HepG2 (cell line): ENCODE measurements around the gene AFF2. TPM values are rescaled to one million over a fixed set of nuclear protein-coding genes. Genes with fewer than 3 reads are reported as not detected.

Source experiments
- ATAC-seq: fragments of 200-7000 bp; cut with Tn5 transposase; 3 replicates; pipeline ENCODE4 v1.9.1; 2020; ENCODE audit warnings: mild to moderate bottlenecking, moderate library complexity
- BruUV-seq: library from RNA; stranded (reverse); fragments of 400-500 nt; replicated peaks from 2 replicates; lab custom pipeline; 2021; lab: Mats Ljungman, UMichigan
- CTCF ChIA-PET: fragments of 300-600 bp; formaldehyde crosslinking; extraction: SDS; loops from one replicate; lab custom pipeline; 2021; ENCODE audit warnings: low total read pairs, inconsistent platforms, low intra/inter-chr PET ratio; lab: Yijun Ruan, JAX
- POLR2A ChIA-PET: fragments of 350-600 bp; sonication (Branson Sonifier 250); formaldehyde crosslinking; loops from one replicate; lab custom pipeline; 2020; ENCODE audit warnings: antibody characterized with exemption, inconsistent platforms; lab: Yijun Ruan, JAX
- DNase-seq: peaks from one replicate; pipeline ENCODE4 v3.0.0-alpha.2; 2015; ENCODE audit warnings: low spot score
- FAIRE-seq: peaks from 3 replicates; lab custom pipeline; 2011; peaks lifted over from hg19 to GRCh38; lab: Jason Lieb, UNC
- H2AFZ ChIP-seq: one replicate; pipeline ENCODE4 v1.6.1; 2011; ENCODE audit warnings: low read length, inconsistent platforms
- H3K27ac ChIP-seq: fragments of 300-600 bp; 3 replicates; pipeline ENCODE4 v1.8.0; 2011; ENCODE audit warnings: mixed run types, mild to moderate bottlenecking, mixed read lengths, low read length, inconsistent platforms; ENCODE audit not compliant: insufficient read depth; ENCODE audit errors: extremely low read length
- H3K27me3 ChIP-seq, 2 experiments: fragments of 200-600 bp in 1 of 2; 2 replicates in 1 of 2; 3 replicates in 1 of 2; pipeline versions ENCODE4 v1.6.0 to v1.8.0; 2011; ENCODE audit warnings: low read length in 2 of 2, mild to moderate bottlenecking in 2 of 2, moderate library complexity in 2 of 2, inconsistent platforms in 1 of 2; ENCODE audit not compliant: insufficient read depth in 2 of 2, control insufficient read depth in 1 of 2
- H3K36me3 ChIP-seq, 2 experiments: fragments of 200-600 bp in 1 of 2; replicated peaks in 1 of 2; 2 replicates in 1 of 2; 3 replicates in 1 of 2; pipeline versions ENCODE4 v1.5.1 to v1.8.0; 2011; ENCODE audit warnings: low read length in 2 of 2, inconsistent platforms in 1 of 2; ENCODE audit not compliant: insufficient read depth in 2 of 2, control insufficient read depth in 1 of 2
- H3K4me1 ChIP-seq: 2 replicates; pipeline ENCODE4 v1.5.1; 2012; ENCODE audit warnings: low read length, inconsistent platforms; ENCODE audit not compliant: insufficient read depth
- H3K4me2 ChIP-seq: 2 replicates; pipeline ENCODE4 v1.6.0; 2011; ENCODE audit warnings: low read depth, low read length, inconsistent platforms
- H3K4me3 ChIP-seq, 3 experiments: fragments of 200-600 bp in 1 of 3; sonication (generic), shearing (Covaris generic) in 1 of 3; replicated peaks in 1 of 3; 2 replicates each; pipeline ENCODE4 v1.5.1; 2011 to 2016; ENCODE audit warnings: low read length in 3 of 3, inconsistent platforms in 2 of 3, low read depth in 2 of 3, mild to moderate bottlenecking in 2 of 3, control low read depth in 1 of 3, mixed read lengths in 1 of 3; ENCODE audit not compliant: insufficient read depth in 1 of 3
- H3K79me2 ChIP-seq: one replicate; pipeline ENCODE4 v1.6.1; 2011; ENCODE audit warnings: low read length, inconsistent platforms; ENCODE audit not compliant: insufficient read depth
- H3K9ac ChIP-seq: 2 replicates; pipeline ENCODE4 v1.6.0; 2011; ENCODE audit warnings: mild to moderate bottlenecking, low read depth, low read length, inconsistent platforms; ENCODE audit not compliant: insufficient read depth
- H3K9me3 ChIP-seq: 2 replicates; pipeline ENCODE4 v1.5.1; 2012; ENCODE audit warnings: mild to moderate bottlenecking, low read length
- H4K20me1 ChIP-seq: 2 replicates; pipeline ENCODE4 v1.6.0; 2011; ENCODE audit warnings: inconsistent platforms, mild to moderate bottlenecking, low read length, moderate library complexity; ENCODE audit not compliant: insufficient read depth
- AHR ChIP-seq: IDR thresholded peaks from 2 replicates; pipeline ENCODE4 v1.6.1; 2018; ENCODE audit warnings: missing genetic modification reagents, missing compliant biosample characterization
- ARID2 ChIP-seq: sonication (generic); formaldehyde crosslinking; IDR thresholded peaks from 2 replicates; pipeline ENCODE4 v1.8.1; 2022; ENCODE audit warnings: mild to moderate bottlenecking, missing genetic modification reagents, borderline replicate concordance
- ARID3A ChIP-seq: IDR thresholded peaks from 2 replicates; pipeline ENCODE4 v1.6.1; 2012; ENCODE audit warnings: low read depth, low read length, improper control_type of control experiment
- CHD2 ChIP-seq: IDR thresholded peaks from 2 replicates; pipeline ENCODE4 v1.6.1; 2011; ENCODE audit warnings: low read depth, low read length, improper control_type of control experiment
- FOXO4 ChIP-seq: sonication (generic); formaldehyde crosslinking; conservative IDR thresholded peaks from 2 replicates; pipeline ENCODE4 v1.8.1; 2023; ENCODE audit warnings: missing genetic modification reagents
- KLF6 ChIP-seq: IDR thresholded peaks from 2 replicates; pipeline ENCODE4 v1.8.0; 2016; ENCODE audit warnings: missing biosample characterization, missing genetic modification reagents
- MIER3 ChIP-seq: IDR thresholded peaks from 2 replicates; pipeline ENCODE4 v1.6.1; 2016; ENCODE audit warnings: missing compliant biosample characterization, borderline replicate concordance
- NCOA1 ChIP-seq: sonication (generic); formaldehyde crosslinking; IDR thresholded peaks from 2 replicates; pipeline ENCODE4 v1.9.0; 2021; ENCODE audit warnings: missing genetic modification reagents
- NFYC ChIP-seq: IDR thresholded peaks from 2 replicates; pipeline ENCODE4 v1.6.1; 2016; ENCODE audit warnings: missing genetic modification reagents, missing compliant biosample characterization
- POGZ ChIP-seq: sonication (generic); formaldehyde crosslinking; IDR thresholded peaks from 2 replicates; pipeline ENCODE4 v1.4.0; 2020; ENCODE audit warnings: mild to moderate bottlenecking, missing genetic modification reagents
- RARG ChIP-seq: sonication (generic); formaldehyde crosslinking; IDR thresholded peaks from 2 replicates; pipeline ENCODE4 v1.4.0; 2020; ENCODE audit warnings: low read depth, mild to moderate bottlenecking, missing genetic modification reagents
- TARDBP ChIP-seq: sonication (generic); formaldehyde crosslinking; IDR thresholded peaks from 2 replicates; pipeline ENCODE4 v1.8.0; 2022; ENCODE audit warnings: mild to moderate bottlenecking, missing genetic modification reagents
- TBX2 ChIP-seq: sonication (generic); formaldehyde crosslinking; IDR thresholded peaks from 2 replicates; pipeline ENCODE4 v1.5.0; 2020; ENCODE audit warnings: missing genetic modification reagents, mild to moderate bottlenecking, borderline replicate concordance
- TFE3 ChIP-seq: IDR thresholded peaks from 2 replicates; pipeline ENCODE4 v1.6.1; 2016
- TGIF2 ChIP-seq: IDR thresholded peaks from 2 replicates; pipeline ENCODE4 v1.6.1; 2016; ENCODE audit warnings: control low read depth, missing compliant biosample characterization
- ZBTB43 ChIP-seq: sonication (generic); formaldehyde crosslinking; conservative IDR thresholded peaks from 2 replicates; pipeline ENCODE4 v1.4.0; 2020; ENCODE audit warnings: missing genetic modification reagents
- ZNF232 ChIP-seq: sonication (generic); formaldehyde crosslinking; IDR thresholded peaks from 2 replicates; pipeline ENCODE4 v1.4.0; 2020; ENCODE audit warnings: missing genetic modification reagents, borderline replicate concordance
- ZNF260 ChIP-seq: sonication (generic); formaldehyde crosslinking; IDR thresholded peaks from 2 replicates; pipeline ENCODE4 v1.4.0; 2020; ENCODE audit warnings: missing genetic modification reagents, low read depth, mild to moderate bottlenecking, borderline replicate concordance
- ZNF33A ChIP-seq: sonication (generic); formaldehyde crosslinking; IDR thresholded peaks from 2 replicates; pipeline ENCODE4 v1.5.1; 2020; ENCODE audit warnings: missing genetic modification reagents, mild to moderate bottlenecking, moderate library complexity, borderline replicate concordance
- ZNF576 ChIP-seq: sonication (generic); formaldehyde crosslinking; IDR thresholded peaks from 2 replicates; pipeline ENCODE4 v1.4.0; 2020; ENCODE audit warnings: mild to moderate bottlenecking, missing genetic modification reagents
- ZNF772 ChIP-seq: sonication (generic); formaldehyde crosslinking; IDR thresholded peaks from 2 replicates; pipeline ENCODE4 v1.5.0; 2020; ENCODE audit warnings: mild to moderate bottlenecking, missing genetic modification reagents
- WGBS: methylation state at CpG from one replicate; pipeline ENCODE4 v1.1.6; 2017; ENCODE audit warnings: low lambda C conversion rate; 5-methylcytosine and 5-hydroxymethylcytosine counted together
- in situ Hi-C: cut with HindIII; loops from 2 replicates; pipeline ENCODE4 v1.10.0; 2017; ENCODE audit warnings: low pct_unique_long_range_greater_than_20kb; ENCODE audit not compliant: extremely low pct_ligation_motif_present
- intact Hi-C: fragments of 100-400 bp; cut with micrococcal nuclease; formaldehyde crosslinking; loops from one replicate; pipeline ENCODE4 v1.10.0; 2022; ENCODE audit not compliant: unreplicated experiment
- polyA plus RNA-seq, 8 experiments: library from polyadenylated mRNA; depleted of rRNA in 3 of 8; stranded (reverse) in 7 of 8; unstranded in 1 of 8; fragments of >200 nt; fragmentation: Illumina TruSeq in 4 of 8; extraction: Trizol in 4 of 8; gene quantifications; 2 replicates each; pipeline versions ENCODE4 v1.2.1 to v1.2.3, GENCODE V29; 2011 to 2016; ENCODE audit warnings: low read depth in 4 of 8, missing spikeins in 1 of 8, mixed read lengths in 1 of 8; ENCODE audit not compliant: insufficient read depth in 1 of 8
- total RNA-seq, 5 experiments: library from RNA; depleted of rRNA; stranded (reverse); fragments of >200 nt; fragmentation: Illumina TruSeq; extraction: Trizol; gene quantifications; 2 replicates each; pipeline ENCODE4 v1.2.3, GENCODE V29; 2016; ENCODE audit warnings: low read depth in 1 of 5

The AFF2 gene
- total and polyA plus RNA-seq, 2 of the 13 experiments (the other 11 are each of a cell fraction or from before 2014, with no cell fraction given): not detected

- TF ChIP-seq NFYC (CRISPR knock-in tag) (no peak), RARG (CRISPR knock-in tag) (no peak), CHD2 (no peak), POGZ (no peak), ZNF260 (no peak)
Measured at GRCh38 chrX:148556498-148556897, 56.1 kb downstream of the AFF2 start (continued).

- 0% methylated on average over 3 of the region's 3 CpGs for WGBS
- H3K36me3 ChIP-seq: no peaks in the 10 kb centered on the region
- POLR2A ChIA-PET: no interaction called here
- H3K4me1 ChIP-seq: no peaks in the 10 kb centered on the region
- H3K4me2 ChIP-seq: no peak overlapping the region
- no peak overlapping the region for H3K27ac ChIP-seq
- DNase-seq (no peak), FAIRE-seq (no peak), ATAC-seq (no peak)
- no peaks in the 10 kb centered on the region for H4K20me1 ChIP-seq
- intact Hi-C loops: no loop called here
- no peaks in the 10 kb centered on the region for H3K9me3 ChIP-seq
- no peak overlapping the region for H3K4me3 ChIP-seq
- CTCF ChIA-PET: no interaction called here
- no peaks in the 10 kb centered on the region for H3K79me2 ChIP-seq
- in situ Hi-C loops: no loop called here
- H2AFZ ChIP-seq: no peak overlapping the region
- H3K9ac ChIP-seq: no peak overlapping the region
- BruUV-seq: no TSS peak
- H3K27me3 ChIP-seq: no peaks in the 10 kb centered on the region
- TF ChIP-seq ARID2 (CRISPR knock-in tag): no peak
- TF ChIP-seq FOXO4 (CRISPR knock-in tag): no peak
- no peak for TF ChIP-seq TFE3
- TF ChIP-seq TGIF2 (CRISPR knock-in tag): no peak
- no peak for TF ChIP-seq MIER3 (CRISPR knock-in tag)
- TF ChIP-seq ZNF33A: no peak
- TF ChIP-seq TARDBP: no peak
- TF ChIP-seq ZNF576 (CRISPR knock-in tag): no peak
- no peak for TF ChIP-seq NCOA1
- TF ChIP-seq TBX2 (CRISPR knock-in tag): no peak
- no peak for TF ChIP-seq ZNF772 (CRISPR knock-in tag)
- TF ChIP-seq KLF6 (CRISPR knock-in tag): no peak
- no peak for TF ChIP-seq AHR
- TF ChIP-seq ZBTB43 (CRISPR knock-in tag): no peak
- no peak for TF ChIP-seq ARID3A
- TF ChIP-seq ZNF232 (CRISPR knock-in tag): no peak
Measured at GRCh38 chrX:148562846-148563245, 62.4 kb downstream of the AFF2 start.
